Measurements from ENCODE around the gene ZNF764. TPM values are rescaled to one million over a fixed set of nuclear protein-coding genes. Genes with fewer than 3 reads are reported as not detected.

The ZNF764 gene
- total RNA-seq, 2 donors from 2014 or later: 8.3 to 23.7 TPM

GRCh38 chr16:30521873-30522641, 36.1 kb downstream of the ZNF764 start:
- Histone ChIP-seq H3K27me3 (no peaks in the 10 kb centered on the region), H3K27ac (no peak overlapping the region), H3K4me3 (no peak overlapping the region), H3K9me3 (no peaks in the 10 kb centered on the region), H3K36me3 (replicated peaks in 1 of 2; ENCODE audit: insufficient read depth in 1 of 2, low read depth in 2 of 2) (no peaks in the 10 kb centered on the region), H3K4me1 (peaks cover 15% of the 10 kb centered on the region)
- 28 to 29% methylated on average over 11 of the region's 11 CpGs for WGBS, 2 donors
- TF ChIP-seq, protein P1, sequence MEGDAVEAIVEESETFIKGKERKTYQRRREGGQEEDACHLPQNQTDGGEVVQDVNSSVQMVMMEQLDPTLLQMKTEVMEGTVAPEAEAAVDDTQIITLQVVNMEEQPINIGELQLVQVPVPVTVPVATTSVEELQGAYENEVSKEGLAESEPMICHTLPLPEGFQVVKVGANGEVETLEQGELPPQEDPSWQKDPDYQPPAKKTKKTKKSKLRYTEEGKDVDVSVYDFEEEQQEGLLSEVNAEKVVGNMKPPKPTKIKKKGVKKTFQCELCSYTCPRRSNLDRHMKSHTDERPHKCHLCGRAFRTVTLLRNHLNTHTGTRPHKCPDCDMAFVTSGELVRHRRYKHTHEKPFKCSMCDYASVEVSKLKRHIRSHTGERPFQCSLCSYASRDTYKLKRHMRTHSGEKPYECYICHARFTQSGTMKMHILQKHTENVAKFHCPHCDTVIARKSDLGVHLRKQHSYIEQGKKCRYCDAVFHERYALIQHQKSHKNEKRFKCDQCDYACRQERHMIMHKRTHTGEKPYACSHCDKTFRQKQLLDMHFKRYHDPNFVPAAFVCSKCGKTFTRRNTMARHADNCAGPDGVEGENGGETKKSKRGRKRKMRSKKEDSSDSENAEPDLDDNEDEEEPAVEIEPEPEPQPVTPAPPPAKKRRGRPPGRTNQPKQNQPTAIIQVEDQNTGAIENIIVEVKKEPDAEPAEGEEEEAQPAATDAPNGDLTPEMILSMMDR (IDR thresholded peaks at IDR 0.05): no peak
- no peak for TF ChIP-seq POLR2A (IDR thresholded peaks at IDR 0.05)
- intact Hi-C loops (cut with DNase I): loop anchor here (5.0 kb wide), 1 partner anchor 90 kb away; the partner anchor contains the start of gene DCTPP1
- ATAC-seq (no peak), DNase-seq (no peak)

- ATAC-seq (no peak), DNase-seq (no peak)
- Histone ChIP-seq H3K9me3 (no peaks in the 10 kb centered on the region), H3K36me3 (replicated peaks in 1 of 2; ENCODE audit: insufficient read depth in 1 of 2, low read depth in 2 of 2) (no peaks in the 10 kb centered on the region), H3K27me3 (no peaks in the 10 kb centered on the region), H3K27ac (no peak overlapping the region), H3K4me1 (peaks cover 15% of the 10 kb centered on the region), H3K4me3 (no peak overlapping the region)
- WGBS, 2 donors: 75 to 87% methylated on average over 6 to 7 of the region's 7 CpGs
- TF ChIP-seq, protein P1 (IDR thresholded peaks at IDR 0.05): no peak
- TF ChIP-seq POLR2A (IDR thresholded peaks at IDR 0.05): no peak
- intact Hi-C loops (cut with DNase I): loop anchor here (5.0 kb wide), 1 partner anchor 89 kb away; the partner anchor contains the start of gene DCTPP1
These were observed 36.7 kb downstream of the ZNF764 start for GRCh38 chr16:30521476-30521872.

- Histone ChIP-seq H3K27me3 (no peaks in the 10 kb centered on the region), H3K27ac (no peak overlapping the region), H3K9me3 (no peaks in the 10 kb centered on the region), H3K4me3 (no peak overlapping the region), H3K4me1 (peaks cover 4% of the 10 kb centered on the region), H3K36me3 (replicated peaks in 1 of 2; ENCODE audit: insufficient read depth in 1 of 2, low read depth in 2 of 2) (no peaks in the 10 kb centered on the region)
- ATAC-seq (no peak), DNase-seq (no peak)
- 80% methylated on average over 16 to 20 of the region's 20 CpGs for WGBS, 2 donors
- TF ChIP-seq, protein P1 (IDR thresholded peaks at IDR 0.05): no peak
- TF ChIP-seq POLR2A (IDR thresholded peaks at IDR 0.05): no peak
- intact Hi-C loops (cut with DNase I): loop anchor here (5.0 kb wide), 1 partner anchor 87 kb away; the partner anchor contains the start of gene DCTPP1
These were observed 38.8 kb downstream of the ZNF764 start for GRCh38 chr16:30519120-30520049.

- WGBS, 2 donors: 82 to 85% methylated on average over 9 to 10 of the region's 10 CpGs
- Histone ChIP-seq H3K36me3 (replicated peaks in 1 of 2; ENCODE audit: insufficient read depth in 1 of 2, low read depth in 2 of 2) (no peaks in the 10 kb centered on the region), H3K27ac (no peak overlapping the region), H3K9me3 (no peaks in the 10 kb centered on the region), H3K4me3 (no peak overlapping the region), H3K27me3 (no peaks in the 10 kb centered on the region), H3K4me1 (no peaks in the 10 kb centered on the region)
- ATAC-seq: no peak
- no peak for TF ChIP-seq POLR2A (IDR thresholded peaks at IDR 0.05)
- TF ChIP-seq, protein P1 (IDR thresholded peaks at IDR 0.05): no peak
- DNase-seq: no peak
- intact Hi-C loops (cut with DNase I): no loop called here
These were observed 39.6 kb downstream of the ZNF764 start for GRCh38 chr16:30518552-30518951.
